Measurements from ENCODE around the gene NOP9. TPM values are rescaled to one million over a fixed set of nuclear protein-coding genes. Genes with fewer than 3 reads are reported as not detected.

The NOP9 gene
- total and polyA plus RNA-seq, 9 of the 15 experiments (the other 6 are each of a cell fraction or from before 2014, with no cell fraction given): 1.0 to 27.9 (median 15.1) TPM

GRCh38 chr14:24300326-24300980 is 803 bp downstream of the NOP9 start:
- intact Hi-C loops (cut with micrococcal nuclease): no loop called here
- peaks cover 3% of the 10 kb centered on the region for H3K9me1 ChIP-seq (ENCODE audit: control insufficient read depth, insufficient read depth, low read length)
- POLR2A ChIA-PET: interaction anchor here (0.6 to 2.3 kb wide), 9 partner anchors 9 to 186 kb away, joined by 3 to 10 read pairs (median 3); partner anchors contain the start of genes DCAF11, IPO4, NRL and RABGGTA
- ATAC-seq (no peak), DNase-seq (ENCODE audit: extremely low read depth in 1 of 4, low spot score in 3 of 4) (peak in 1 of 4 experiments; percentile 14), FAIRE-seq (no peak)
- H3K4me2 ChIP-seq (ENCODE audit: insufficient read depth, low read length): peak overlapping the region; percentile 91
- H3K27me3 ChIP-seq (ENCODE audit: control insufficient read depth in 2 of 2, insufficient read depth in 2 of 2, low read length in 2 of 2): no peaks in the 10 kb centered on the region
- CTCF ChIA-PET (ENCODE audit: low intra/inter-chr PET ratio): no interaction called here
- TF ChIP-seq CREM (IDR thresholded peaks at IDR 0.05; ENCODE audit: low read depth) (no peak), PBX2 (CRISPR knock-in tag; IDR thresholded peaks at IDR 0.05; ENCODE audit: low read depth) (no peak), PBX2 (tag; conservative IDR thresholded peaks at IDR 0.05; ENCODE audit: low read depth) (no peak), TCF7 (IDR thresholded peaks at IDR 0.05; ENCODE audit: borderline replicate concordance) (no peak), CTBP1 (IDR thresholded peaks at IDR 0.05; ENCODE audit: borderline replicate concordance) (no peak), NELFE (IDR thresholded peaks at IDR 0.05; ENCODE audit: insufficient read depth, insufficient read length) (no peak), SMAD1 (IDR thresholded peaks at IDR 0.05; ENCODE audit: low read depth, low read length, partially characterized antibody) (no peak), PKNOX1 (IDR thresholded peaks at IDR 0.05) (no peak), STAT5A (IDR thresholded peaks at IDR 0.05; ENCODE audit: borderline replicate concordance, low read length) (no peak)
- TF ChIP-seq, protein P1, sequence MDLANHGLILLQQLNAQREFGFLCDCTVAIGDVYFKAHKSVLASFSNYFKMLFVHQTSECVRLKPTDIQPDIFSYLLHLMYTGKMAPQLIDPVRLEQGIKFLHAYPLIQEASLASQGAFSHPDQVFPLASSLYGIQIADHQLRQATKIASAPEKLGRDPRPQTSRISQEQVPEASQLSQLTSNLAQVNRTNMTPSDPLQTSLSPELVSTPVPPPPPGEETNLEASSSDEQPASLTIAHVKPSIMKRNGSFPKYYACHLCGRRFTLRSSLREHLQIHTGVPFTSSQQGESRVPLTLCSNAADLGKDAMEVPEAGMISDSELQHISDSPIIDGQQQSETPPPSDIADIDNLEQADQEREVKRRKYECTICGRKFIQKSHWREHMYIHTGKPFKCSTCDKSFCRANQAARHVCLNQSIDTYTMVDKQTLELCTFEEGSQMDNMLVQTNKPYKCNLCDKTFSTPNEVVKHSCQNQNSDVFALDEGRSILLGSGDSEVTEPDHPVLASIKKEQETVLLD (IDR thresholded peaks at IDR 0.05): no peak
- TF ChIP-seq, protein P2, sequence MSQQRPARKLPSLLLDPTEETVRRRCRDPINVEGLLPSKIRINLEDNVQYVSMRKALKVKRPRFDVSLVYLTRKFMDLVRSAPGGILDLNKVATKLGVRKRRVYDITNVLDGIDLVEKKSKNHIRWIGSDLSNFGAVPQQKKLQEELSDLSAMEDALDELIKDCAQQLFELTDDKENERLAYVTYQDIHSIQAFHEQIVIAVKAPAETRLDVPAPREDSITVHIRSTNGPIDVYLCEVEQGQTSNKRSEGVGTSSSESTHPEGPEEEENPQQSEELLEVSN (IDR thresholded peaks at IDR 0.05; ENCODE audit: borderline replicate concordance in 1 of 2, extremely low read depth in 1 of 2, insufficient read depth in 1 of 2, insufficient read length in 1 of 2, low read depth in 1 of 2, low read length in 1 of 2, poor library complexity in 1 of 2, severe bottlenecking in 1 of 2): no peak
- H3K9ac ChIP-seq (ENCODE audit: insufficient read depth in 1 of 2, low read depth in 2 of 2, low read length in 2 of 2): peak overlapping the region; percentile 76 to 96
- peaks cover 57% of the 10 kb centered on the region for H3K36me3 ChIP-seq (ENCODE audit: control insufficient read depth, insufficient read depth, low read length)
- BruUV-seq (replicated peaks): no TSS peak
- in situ Hi-C loops (cut with MboI): no loop called here
- peak overlapping the region; percentile 71 for H3K4me3 ChIP-seq
- peak overlapping the region; percentile 75 for H3K27ac ChIP-seq (ENCODE audit: extremely low read depth, low read depth, low read length)
- peak overlapping the region; percentile 49 for H2AFZ ChIP-seq (ENCODE audit: low read depth, low read length)
- H3K9me3 ChIP-seq (replicated peaks; ENCODE audit: control insufficient read depth, insufficient read depth, low read depth, low read length): no peaks in the 10 kb centered on the region
- peaks cover 12 to 14% of the 10 kb centered on the region in 2 experiments; a peak in 4 of 5 replicates for H3K4me1 ChIP-seq (replicated peaks in 1 of 2; ENCODE audit: control insufficient read depth in 2 of 2, insufficient read depth in 2 of 2, low read length in 2 of 2)
- peaks cover 28% of the 10 kb centered on the region for H3K79me2 ChIP-seq (ENCODE audit: control insufficient read depth, insufficient read depth, low read length)
- H4K20me1 ChIP-seq (replicated peaks; ENCODE audit: control insufficient read depth, insufficient read depth, low read length): no peaks in the 10 kb centered on the region
- WGBS (ENCODE audit: insufficient coverage, low coverage, missing lambda C conversion rate): 3% methylated on average over 11 of the region's 16 CpGs
